ENCODE results near the gene ARMH4. TPM values are rescaled to one million over a fixed set of nuclear protein-coding genes. Genes with fewer than 3 reads are reported as not detected.

ARMH4 gene
- total and polyA plus RNA-seq, 4 donors: 0.38 to 3.2 (median 0.54) TPM

DNA sequence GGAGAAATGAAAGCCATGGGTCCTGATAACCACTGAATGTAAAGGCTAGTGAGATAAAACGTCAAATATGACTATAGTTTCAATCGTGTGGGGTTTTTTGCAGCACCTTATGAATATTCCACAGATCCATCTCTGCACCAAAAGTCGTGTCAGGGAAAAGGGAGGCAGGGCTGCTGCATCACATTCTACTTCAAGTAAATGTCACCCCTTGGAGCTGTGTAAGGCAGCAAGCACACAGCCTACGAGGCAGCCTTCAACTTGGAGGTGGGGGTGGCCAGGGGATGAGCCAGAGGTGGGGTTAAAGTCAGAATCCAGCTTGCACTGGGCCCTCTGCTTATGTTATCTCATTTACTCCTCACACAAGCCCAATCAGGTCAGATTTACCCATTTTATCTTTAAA, 90.4 kb downstream of the ARMH4 start:
- Histone ChIP-seq H3K9me3 (ENCODE audit: control insufficient read depth in 4 of 4, low read length in 3 of 4) (no peaks in the 10 kb centered on the region), H3K27ac (ENCODE audit: low read depth in 1 of 2, low read length in 2 of 2) (no peak overlapping the region), H3K36me3 (ENCODE audit: control insufficient read depth in 4 of 4, insufficient read depth in 3 of 4, low read depth in 1 of 4, low read length in 3 of 4) (no peaks in the 10 kb centered on the region), H3K9ac (ENCODE audit: low read depth in 1 of 2, low read length in 2 of 2) (no peak overlapping the region), H3K4me3 (ENCODE audit: low read depth in 1 of 3, low read length in 3 of 3) (no peak overlapping the region), H3K27me3 (ENCODE audit: control insufficient read depth in 4 of 4, insufficient read depth in 4 of 4, low read length in 3 of 4) (no peaks in the 10 kb centered on the region), H3K4me1 (ENCODE audit: control insufficient read depth in 4 of 4, insufficient read depth in 4 of 4, low read length in 3 of 4) (no peaks in the 10 kb centered on the region)
- TF ChIP-seq REST (IDR thresholded peaks at IDR 0.05): no peak
- DNase-seq (ENCODE audit: low spot score): no peak
- 58% methylated on average over 4 of the region's 4 CpGs for WGBS

DNA sequence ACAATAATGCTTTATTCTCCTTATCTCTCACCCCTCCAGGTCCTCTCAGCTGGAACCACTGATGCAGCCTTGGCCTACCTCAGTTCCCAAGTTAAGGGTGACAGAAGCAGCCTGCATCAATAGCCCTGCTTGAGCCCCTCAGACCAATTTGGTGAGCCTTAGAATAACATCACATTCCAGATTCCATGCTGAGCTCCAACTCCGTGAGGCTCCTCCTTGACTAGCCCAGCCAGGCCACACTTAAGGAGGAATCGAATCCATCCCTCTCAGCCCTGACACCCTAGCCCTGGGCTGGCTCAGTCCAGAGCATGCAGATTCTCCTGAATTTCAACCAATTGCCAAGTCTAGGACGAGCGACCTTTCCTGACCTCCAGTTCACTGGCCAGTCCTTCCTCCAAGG, 91.1 kb downstream of the ARMH4 start:
- 67% methylated on average over 4 of the region's 4 CpGs for WGBS
- TF ChIP-seq SP1 (IDR thresholded peaks at IDR 0.05): no peak
- no peak for TF ChIP-seq TAF1 (conservative IDR thresholded peaks at IDR 0.05)
- TF ChIP-seq FOXA2 (IDR thresholded peaks at IDR 0.05): no peak
- H3K27me3 ChIP-seq (ENCODE audit: control insufficient read depth in 4 of 4, insufficient read depth in 4 of 4, low read length in 3 of 4): no peaks in the 10 kb centered on the region
- H3K36me3 ChIP-seq (ENCODE audit: control insufficient read depth in 4 of 4, insufficient read depth in 3 of 4, low read depth in 1 of 4, low read length in 3 of 4): no peaks in the 10 kb centered on the region
- no peak overlapping the region for H3K9ac ChIP-seq (ENCODE audit: low read depth in 1 of 2, low read length in 2 of 2)
- no peak overlapping the region for H3K4me3 ChIP-seq (ENCODE audit: low read depth in 1 of 3, low read length in 3 of 3)
- H3K4me1 ChIP-seq (ENCODE audit: control insufficient read depth in 4 of 4, insufficient read depth in 4 of 4, low read length in 3 of 4): no peaks in the 10 kb centered on the region
- H3K27ac ChIP-seq (ENCODE audit: low read depth in 1 of 2, low read length in 2 of 2): no peak overlapping the region
- no peak for DNase-seq (ENCODE audit: low spot score)
- no peaks in the 10 kb centered on the region for H3K9me3 ChIP-seq (ENCODE audit: control insufficient read depth in 4 of 4, low read length in 3 of 4)

DNA sequence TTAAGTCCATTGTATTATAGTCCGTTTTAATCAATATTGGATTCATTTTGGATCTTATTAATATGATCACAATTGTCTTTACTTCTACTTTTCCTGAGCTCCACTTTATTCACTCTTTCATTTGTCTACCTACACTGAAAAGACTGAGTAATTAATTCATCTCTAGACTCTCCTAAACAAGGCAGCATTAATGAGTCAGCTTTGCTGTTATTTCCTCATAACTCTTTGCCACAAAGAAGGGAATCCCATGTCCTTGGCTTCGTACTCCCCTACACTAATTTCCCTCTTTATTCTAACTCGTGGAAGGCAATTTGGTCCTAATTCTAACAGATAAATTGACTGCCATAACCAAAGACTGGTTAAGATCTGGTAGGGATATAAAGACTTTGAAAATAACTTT, 91.9 kb downstream of the ARMH4 start:
- no peak for TF ChIP-seq REST (IDR thresholded peaks at IDR 0.05)
- TF ChIP-seq EGR1 (IDR thresholded peaks at IDR 0.05; ENCODE audit: low read depth in 2 of 2): no peak
- TF ChIP-seq NR2F2 (IDR thresholded peaks at IDR 0.05): no peak
- TF ChIP-seq RAD21 (IDR thresholded peaks at IDR 0.05): no peak
- TF ChIP-seq, protein P1, sequence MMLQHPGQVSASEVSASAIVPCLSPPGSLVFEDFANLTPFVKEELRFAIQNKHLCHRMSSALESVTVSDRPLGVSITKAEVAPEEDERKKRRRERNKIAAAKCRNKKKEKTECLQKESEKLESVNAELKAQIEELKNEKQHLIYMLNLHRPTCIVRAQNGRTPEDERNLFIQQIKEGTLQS (IDR thresholded peaks at IDR 0.05): no peak
- Histone ChIP-seq H3K4me1 (ENCODE audit: control insufficient read depth in 4 of 4, insufficient read depth in 4 of 4, low read length in 3 of 4) (no peaks in the 10 kb centered on the region), H3K27me3 (ENCODE audit: control insufficient read depth in 4 of 4, insufficient read depth in 4 of 4, low read length in 3 of 4) (no peaks in the 10 kb centered on the region), H3K9me3 (ENCODE audit: control insufficient read depth in 4 of 4, low read length in 3 of 4) (no peaks in the 10 kb centered on the region), H3K4me3 (ENCODE audit: low read depth in 1 of 3, low read length in 3 of 3) (no peak overlapping the region), H3K27ac (ENCODE audit: low read depth in 1 of 2, low read length in 2 of 2) (no peak overlapping the region), H3K9ac (ENCODE audit: low read depth in 1 of 2, low read length in 2 of 2) (no peak overlapping the region), H3K36me3 (ENCODE audit: control insufficient read depth in 4 of 4, insufficient read depth in 3 of 4, low read depth in 1 of 4, low read length in 3 of 4) (no peaks in the 10 kb centered on the region)
- no peak for DNase-seq (ENCODE audit: low spot score)
- WGBS: 52% methylated on average over 3 of the region's 3 CpGs

All from liver (tissue), 9 donors.